Hepatocyte (in vitro differentiated cells): Measurements from ENCODE around the gene XRCC5.

Experiments
- CTCF ChIP-seq: fragments of 200-600 bp; sonication (generic); IDR thresholded peaks from 2 replicates; pipeline ENCODE4 v1.5.1; 2016; ENCODE audit warnings: antibody characterized with exemption, mild to moderate bottlenecking; ENCODE audit not compliant: poor library complexity
- EZH2 ChIP-seq: fragments of 200-600 bp; sonication (generic); IDR thresholded peaks from 2 replicates; pipeline ENCODE4 v1.6.1; 2016; ENCODE audit warnings: antibody characterized with exemption, mild to moderate bottlenecking, borderline replicate concordance
- EZH2phosphoT487 ChIP-seq: fragments of 200-600 bp; sonication (generic); IDR thresholded peaks from one replicate; pipeline ENCODE4 v1.6.1; 2018; ENCODE audit warnings: antibody characterized with exemption, mild to moderate bottlenecking, low read depth, moderate library complexity; ENCODE audit not compliant: unreplicated experiment, severe bottlenecking

GRCh38 chr2:216163518-216163917 lies 54.4 kb downstream of the XRCC5 start:
- no peak for TF ChIP-seq CTCF
- no peak for TF ChIP-seq EZH2
- TF ChIP-seq EZH2phosphoT487, result no peak
